Measurements from ENCODE around the gene RAPSN. TPM values are rescaled to one million over a fixed set of nuclear protein-coding genes. Genes with fewer than 3 reads are reported as not detected.

The RAPSN gene
- total and polyA plus RNA-seq, 5 donors = 0.17 to 0.50 (median 0.37) TPM

- intact Hi-C loops (cut with DNase I) = loop anchor here in 1 of 4 donors (10.0 kb wide), 1 partner anchor 71 kb away; the partner anchor contains the start of gene SPI1
- no peak for ATAC-seq
These were observed 3.1 kb downstream of the RAPSN start for GRCh38 chr11:47445840-47446239.

GRCh38 chr11:47443817-47444216 is 5.1 kb downstream of the RAPSN start:
- no peak for ATAC-seq
- H3K4me3 ChIP-seq (ENCODE audit: low read length) = no peak overlapping the region
- no peaks in the 10 kb centered on the region for H3K4me1 ChIP-seq (ENCODE audit: control insufficient read depth, insufficient read depth, low read length)
- no peaks in the 10 kb centered on the region for H3K27me3 ChIP-seq (ENCODE audit: control insufficient read depth, insufficient read depth)
- 73% methylated on average over 3 of the region's 3 CpGs for WGBS
- no peaks in the 10 kb centered on the region for H3K9me3 ChIP-seq (ENCODE audit: control insufficient read depth, low read length)
- H3K27ac ChIP-seq (ENCODE audit: low read length) = no peak overlapping the region
- intact Hi-C loops (cut with DNase I) = loop anchor here in 1 of 4 donors (10.0 kb wide), 1 partner anchor 69 kb away; the partner anchor contains the start of gene SPI1
- no peak for DNase-seq

More at GRCh38 chr11:47445840-47446239, 3.1 kb downstream of the RAPSN start:
- no peak for DNase-seq
- no peak overlapping the region for H3K27ac ChIP-seq (ENCODE audit: low read length)
- WGBS = 90% methylated on average over 4 of the region's 4 CpGs
- H3K9me3 ChIP-seq (ENCODE audit: control insufficient read depth, low read length) = no peaks in the 10 kb centered on the region
- no peak overlapping the region for H3K4me3 ChIP-seq (ENCODE audit: low read length)
- no peaks in the 10 kb centered on the region for H3K4me1 ChIP-seq (ENCODE audit: control insufficient read depth, insufficient read depth, low read length)
- H3K27me3 ChIP-seq (ENCODE audit: control insufficient read depth, insufficient read depth) = no peaks in the 10 kb centered on the region

DNA sequence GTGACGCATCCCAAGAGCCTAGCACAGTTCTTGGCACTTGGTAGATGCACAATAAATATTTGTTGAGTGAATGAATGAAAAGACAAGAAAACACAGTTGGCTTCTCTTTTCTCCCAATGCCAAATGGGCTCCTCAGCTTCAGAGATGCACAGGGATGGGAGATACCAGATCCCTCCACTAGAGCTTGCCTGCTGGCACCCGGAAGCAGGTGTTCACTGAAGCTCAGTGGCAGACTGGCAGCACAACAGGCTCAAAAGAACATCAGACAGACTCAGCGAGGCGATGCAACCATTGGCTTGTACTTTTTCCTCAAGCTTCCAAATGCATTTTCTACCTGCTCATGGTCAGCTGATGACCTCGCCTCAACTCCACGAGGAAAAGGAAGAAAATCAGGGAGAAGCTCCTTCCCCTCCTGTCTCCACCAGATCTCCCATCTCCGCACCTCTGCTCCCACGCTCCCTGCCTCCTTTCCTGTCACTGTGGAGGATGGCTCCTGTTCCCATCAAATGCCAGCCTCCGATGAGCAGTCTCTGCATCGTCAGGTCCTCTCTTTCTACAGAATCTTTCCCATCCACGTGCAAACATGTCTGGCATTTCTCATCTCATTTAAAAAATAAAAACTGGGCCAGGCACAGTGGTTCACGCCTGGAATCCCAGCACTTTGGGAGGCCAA is 5.8 kb downstream of the RAPSN start:
- Histone ChIP-seq H3K27me3 (ENCODE audit: control insufficient read depth, insufficient read depth) (no peaks in the 10 kb centered on the region), H3K4me1 (ENCODE audit: control insufficient read depth, insufficient read depth, low read length) (no peaks in the 10 kb centered on the region), H3K27ac (ENCODE audit: low read length) (no peak overlapping the region), H3K4me3 (ENCODE audit: low read length) (no peak overlapping the region), H3K9me3 (ENCODE audit: control insufficient read depth, low read length) (no peaks in the 10 kb centered on the region)
- WGBS = 80% methylated on average over 12 of the region's 12 CpGs
- DNase-seq (no peak), ATAC-seq (no peak)
- intact Hi-C loops (cut with DNase I) = loop anchor here in 1 of 4 donors (10.0 kb wide), 1 partner anchor 68 kb away; the partner anchor contains the start of gene SPI1

- ATAC-seq (peak; percentile 65 to 66), DNase-seq (peak in 1 of 3 donors; percentile 74)
- no peaks in the 10 kb centered on the region for H3K9me3 ChIP-seq (ENCODE audit: control insufficient read depth, low read length)
- H3K27me3 ChIP-seq (ENCODE audit: control insufficient read depth, insufficient read depth) = no peaks in the 10 kb centered on the region
- WGBS = 76% methylated on average over 8 of the region's 8 CpGs
- intact Hi-C loops (cut with DNase I) = loop anchor here in 1 of 4 donors (10.0 kb wide), 1 partner anchor 68 kb away; the partner anchor contains the start of gene SPI1
- H3K4me1 ChIP-seq (ENCODE audit: control insufficient read depth, insufficient read depth, low read length) = no peaks in the 10 kb centered on the region
- H3K27ac ChIP-seq (ENCODE audit: low read length) = no peak overlapping the region
- H3K4me3 ChIP-seq (ENCODE audit: low read length) = no peak overlapping the region
These were observed 6.4 kb downstream of the RAPSN start for GRCh38 chr11:47442514-47442913.

DNA sequence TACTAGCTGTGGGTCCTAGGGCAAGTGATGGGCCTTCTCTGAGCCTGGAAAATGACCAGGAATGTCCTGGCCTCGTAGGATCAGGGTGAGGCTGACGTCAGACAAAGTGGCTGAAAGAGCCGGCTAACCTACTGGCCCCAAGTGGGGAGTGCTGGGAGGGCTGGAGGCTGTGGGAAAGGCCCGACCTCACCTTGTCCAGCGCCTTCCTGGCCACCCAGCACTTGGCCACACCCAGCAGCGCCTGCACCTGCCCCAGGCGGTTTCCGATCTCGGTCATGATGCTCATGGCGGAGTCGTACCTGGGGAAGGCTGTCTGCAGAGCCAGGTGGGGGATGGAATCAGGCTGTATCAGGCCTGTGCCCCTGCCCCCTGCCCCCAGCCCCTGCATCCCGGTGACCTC is 7.5 kb downstream of the RAPSN start:
- intact Hi-C loops (cut with DNase I) = loop anchor here in 1 of 4 donors (10.0 kb wide), 1 partner anchor 67 kb away; the partner anchor contains the start of gene SPI1
- ATAC-seq (peak; percentile 7 to 15), DNase-seq (no peak)
- 84% methylated on average over 12 of the region's 12 CpGs for WGBS
- H3K9me3 ChIP-seq (ENCODE audit: control insufficient read depth, low read length) = no peaks in the 10 kb centered on the region
- no peaks in the 10 kb centered on the region for H3K27me3 ChIP-seq (ENCODE audit: control insufficient read depth, insufficient read depth)
- H3K4me3 ChIP-seq (ENCODE audit: low read length) = no peak overlapping the region
- no peak overlapping the region for H3K27ac ChIP-seq (ENCODE audit: low read length)
- no peaks in the 10 kb centered on the region for H3K4me1 ChIP-seq (ENCODE audit: control insufficient read depth, insufficient read depth, low read length)

- no peaks in the 10 kb centered on the region for H3K27me3 ChIP-seq (ENCODE audit: control insufficient read depth, insufficient read depth)
- 96% methylated on average over 2 of the region's 2 CpGs for WGBS
- intact Hi-C loops (cut with DNase I) = loop anchor here in 1 of 4 donors (10.0 kb wide), 1 partner anchor 65 kb away; the partner anchor contains the start of gene SPI1
- H3K27ac ChIP-seq (ENCODE audit: low read length) = no peak overlapping the region
- H3K9me3 ChIP-seq (ENCODE audit: control insufficient read depth, low read length) = no peaks in the 10 kb centered on the region
- H3K4me3 ChIP-seq (ENCODE audit: low read length) = no peak overlapping the region
- ATAC-seq = no peak
- no peaks in the 10 kb centered on the region for H3K4me1 ChIP-seq (ENCODE audit: control insufficient read depth, insufficient read depth, low read length)
- DNase-seq = no peak
These were observed 8.9 kb downstream of the RAPSN start for GRCh38 chr11:47440054-47440476.

DNA sequence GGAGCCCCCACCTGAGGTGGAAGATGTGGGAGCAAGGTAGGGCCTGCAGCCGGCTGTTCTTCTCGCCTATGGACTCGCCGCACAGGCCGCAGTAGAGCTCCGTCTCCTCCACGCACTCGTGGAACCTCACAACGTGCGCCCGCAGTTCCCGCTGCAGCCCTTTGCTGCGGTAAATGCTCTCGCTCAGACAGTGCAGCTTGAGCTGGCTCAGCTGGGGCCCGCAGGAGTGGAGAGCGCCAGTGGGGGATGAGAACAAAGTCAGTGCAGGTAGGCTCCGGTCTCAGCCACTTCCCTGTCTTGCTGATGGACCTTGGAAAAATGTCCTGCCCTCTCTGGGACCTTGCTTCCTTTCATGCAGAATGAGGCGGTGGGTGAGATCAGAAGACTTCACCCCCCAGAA is 10.2 kb downstream of the RAPSN start:
- H3K4me3 ChIP-seq (ENCODE audit: low read length) = no peak overlapping the region
- DNase-seq = peak in 1 of 3 donors; percentile 36
- 89% methylated on average over 18 of the region's 18 CpGs for WGBS
- no peaks in the 10 kb centered on the region for H3K27me3 ChIP-seq (ENCODE audit: control insufficient read depth, insufficient read depth)
- intact Hi-C loops (cut with DNase I) = no loop called here
- no peaks in the 10 kb centered on the region for H3K9me3 ChIP-seq (ENCODE audit: control insufficient read depth, low read length)
- ATAC-seq = no peak
- no peaks in the 10 kb centered on the region for H3K4me1 ChIP-seq (ENCODE audit: control insufficient read depth, insufficient read depth, low read length)
- no peak overlapping the region for H3K27ac ChIP-seq (ENCODE audit: low read length)

- peak; percentile 20 to 25 for ATAC-seq
- 57% methylated on average over 16 of the region's 16 CpGs for WGBS
- Histone ChIP-seq H3K4me1 (ENCODE audit: control insufficient read depth, insufficient read depth, low read length) (no peaks in the 10 kb centered on the region), H3K9me3 (ENCODE audit: control insufficient read depth, low read length) (no peaks in the 10 kb centered on the region), H3K4me3 (ENCODE audit: low read length) (no peak overlapping the region), H3K27me3 (ENCODE audit: control insufficient read depth, insufficient read depth) (no peaks in the 10 kb centered on the region), H3K27ac (ENCODE audit: low read length) (no peak overlapping the region)
- intact Hi-C loops (cut with DNase I) = no loop called here
- peak in 1 of 3 donors; percentile 60 for DNase-seq
These were observed 11.1 kb downstream of the RAPSN start for GRCh38 chr11:47437746-47438418.

GRCh38 chr11:47437218-47437745 is 11.7 kb downstream of the RAPSN start:
- H3K27me3 ChIP-seq (ENCODE audit: control insufficient read depth, insufficient read depth) = no peaks in the 10 kb centered on the region
- H3K4me3 ChIP-seq (ENCODE audit: low read length) = no peak overlapping the region
- ATAC-seq (no peak), DNase-seq (no peak)
- intact Hi-C loops (cut with DNase I) = no loop called here
- 80% methylated on average over 11 of the region's 11 CpGs for WGBS
- no peak overlapping the region for H3K27ac ChIP-seq (ENCODE audit: low read length)
- H3K4me1 ChIP-seq (ENCODE audit: control insufficient read depth, insufficient read depth, low read length) = no peaks in the 10 kb centered on the region
- H3K9me3 ChIP-seq (ENCODE audit: control insufficient read depth, low read length) = no peaks in the 10 kb centered on the region

DNA sequence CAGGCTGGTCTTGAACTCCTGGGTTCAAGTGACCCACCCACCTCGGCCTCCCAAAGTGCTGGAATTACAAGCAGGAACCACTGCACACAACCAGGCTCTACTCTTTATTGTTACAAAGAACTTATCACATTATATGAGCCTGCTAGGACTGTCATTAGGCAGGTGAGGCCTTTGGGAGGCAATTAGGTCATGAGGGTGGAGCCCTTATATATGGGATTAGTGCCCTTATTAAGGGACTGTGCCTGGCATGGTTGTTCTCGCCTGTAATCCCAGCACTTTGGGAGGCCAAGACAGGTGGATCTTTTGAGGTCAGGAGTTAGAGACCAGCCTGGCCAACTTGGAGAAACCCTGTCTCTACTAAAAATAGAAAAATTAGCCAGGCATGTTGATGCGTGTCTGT is 12.2 kb downstream of the RAPSN start:
- no peak overlapping the region for H3K27ac ChIP-seq (ENCODE audit: low read length)
- no peaks in the 10 kb centered on the region for H3K27me3 ChIP-seq (ENCODE audit: control insufficient read depth, insufficient read depth)
- WGBS = 97% methylated on average over 3 of the region's 3 CpGs
- no peak for DNase-seq
- no peaks in the 10 kb centered on the region for H3K9me3 ChIP-seq (ENCODE audit: control insufficient read depth, low read length)
- intact Hi-C loops (cut with DNase I) = no loop called here
- no peak overlapping the region for H3K4me3 ChIP-seq (ENCODE audit: low read length)
- ATAC-seq = no peak
- no peaks in the 10 kb centered on the region for H3K4me1 ChIP-seq (ENCODE audit: control insufficient read depth, insufficient read depth, low read length)

DNA sequence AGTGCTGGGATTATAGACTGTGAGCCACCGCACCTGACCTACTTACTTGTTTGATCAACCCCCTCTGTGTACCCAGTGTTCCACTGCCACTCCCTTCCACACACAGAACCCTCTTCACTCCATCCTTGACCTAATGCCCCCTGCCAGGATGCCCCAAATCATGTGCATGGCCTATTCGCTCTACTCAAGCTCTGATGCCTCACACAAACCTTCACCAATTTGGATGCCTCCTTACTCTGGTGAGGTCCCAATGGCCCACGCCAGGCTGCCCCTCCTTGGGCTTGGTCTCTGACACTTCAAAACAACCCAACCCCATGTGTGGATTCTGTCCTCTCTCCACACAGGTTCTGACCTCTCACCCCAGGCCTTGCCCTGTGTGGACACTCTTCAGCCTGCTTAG is 13.2 kb downstream of the RAPSN start:
- DNase-seq (peak in 1 of 3 donors; percentile 18), ATAC-seq (no peak)
- no peak overlapping the region for H3K27ac ChIP-seq (ENCODE audit: low read length)
- no peaks in the 10 kb centered on the region for H3K9me3 ChIP-seq (ENCODE audit: control insufficient read depth, low read length)
- H3K4me1 ChIP-seq (ENCODE audit: control insufficient read depth, insufficient read depth, low read length) = no peaks in the 10 kb centered on the region
- no peak overlapping the region for H3K4me3 ChIP-seq (ENCODE audit: low read length)
- intact Hi-C loops (cut with DNase I) = no loop called here
- 92% methylated on average over 3 of the region's 3 CpGs for WGBS
- H3K27me3 ChIP-seq (ENCODE audit: control insufficient read depth, insufficient read depth) = no peaks in the 10 kb centered on the region

Data from right cardiac atrium (tissue), 5 donors.